Endodermal cell (in vitro differentiated cells): ENCODE data around the gene PTPRN2. TPM values are rescaled to one million over a fixed set of nuclear protein-coding genes. Genes with fewer than 3 reads are reported as not detected.

Experiments used
- DNase-seq: peaks from one replicate; pipeline ENCODE4 v3.0.0-alpha.2; 2017
- H3K27ac ChIP-seq: 2 replicates; pipeline ENCODE4 v1.5.1; 2013; ENCODE audit warnings: mild to moderate bottlenecking, low read depth, low read length, moderate library complexity
- H3K27me3 ChIP-seq: 2 replicates; pipeline ENCODE4 v1.6.1; 2013; ENCODE audit warnings: mild to moderate bottlenecking, low read length, moderate library complexity; ENCODE audit not compliant: insufficient read depth, control insufficient read depth, poor library complexity, severe bottlenecking
- H3K36me3 ChIP-seq: 2 replicates; pipeline ENCODE4 v1.7.0; 2013; ENCODE audit warnings: mild to moderate bottlenecking, low read length, moderate library complexity; ENCODE audit not compliant: control insufficient read depth, insufficient read depth
- H3K4me1 ChIP-seq: one replicate; pipeline ENCODE4 v1.7.0; 2013; ENCODE audit warnings: low read length; ENCODE audit not compliant: control insufficient read depth, insufficient read depth
- H3K4me3 ChIP-seq: 2 replicates; pipeline ENCODE4 v1.5.1; 2013; ENCODE audit warnings: mild to moderate bottlenecking, low read length, moderate library complexity
- H3K9ac ChIP-seq: 2 replicates; pipeline ENCODE4 v1.6.1; 2013; ENCODE audit warnings: mild to moderate bottlenecking, low read length, moderate library complexity; ENCODE audit not compliant: poor library complexity, severe bottlenecking; ENCODE audit errors: extremely low read depth
- H3K9me3 ChIP-seq: 2 replicates; pipeline ENCODE4 v1.6.1; 2013; ENCODE audit warnings: mild to moderate bottlenecking, low read length, moderate library complexity; ENCODE audit not compliant: control insufficient read depth
- H3K27ac Mint-ChIP-seq: 2 replicates; pipeline ENCODE4 v1.8.0; 2020; ENCODE audit warnings: mixed read lengths
- H3K27me3 Mint-ChIP-seq: 2 replicates; pipeline ENCODE4 v1.8.0; 2021; ENCODE audit warnings: mild to moderate bottlenecking, mixed read lengths; ENCODE audit not compliant: insufficient read depth
- H3K36me3 Mint-ChIP-seq: 2 replicates; pipeline ENCODE4 v1.8.0; 2020; ENCODE audit warnings: low read depth, mixed read lengths
- H3K4me1 Mint-ChIP-seq: 2 replicates; pipeline ENCODE4 v1.8.0; 2020; ENCODE audit warnings: mixed read lengths
- H3K4me3 Mint-ChIP-seq: 2 replicates; pipeline ENCODE4 v1.8.0; 2020; ENCODE audit warnings: mild to moderate bottlenecking, moderate library complexity, mixed read lengths
- H3K9me3 Mint-ChIP-seq: 2 replicates; pipeline ENCODE4 v1.8.0; 2020; ENCODE audit warnings: mild to moderate bottlenecking, mixed read lengths
- WGBS, 2 experiments: methylation state at CpG; one replicate each; pipeline versions ENCODE4 v1.1.5 to v1.1.7; 2013; ENCODE audit warnings: missing lambda C conversion rate in 2 of 2, mixed read lengths in 1 of 2; ENCODE audit not compliant: insufficient coverage in 1 of 2, insufficient read length in 1 of 2; 5-methylcytosine and 5-hydroxymethylcytosine counted together
- total RNA-seq, 2 donors: library from RNA; stranded (reverse); fragmentation: NEBNext Ultra II Directional in 1 of 2; extraction: Animal tissue kit (Norgen Biotek cat#: 25700) in 1 of 2; gene quantifications; 2 replicates in 1 of 2; 3 replicates in 1 of 2; pipeline ENCODE4 v1.2.1, GENCODE V29; 2021
- TF ChIP-seq, protein P1 (sequence below): fragments of 200-600 bp; sonication (generic); conservative IDR thresholded peaks from 2 replicates; pipeline ENCODE4 v1.5.0; 2021; ENCODE audit warnings: antibody characterized with exemption, mild to moderate bottlenecking

The PTPRN2 gene
- total RNA-seq, 2 donors from 2014 or later, result 0.69 to 1.2 TPM

DNA sequence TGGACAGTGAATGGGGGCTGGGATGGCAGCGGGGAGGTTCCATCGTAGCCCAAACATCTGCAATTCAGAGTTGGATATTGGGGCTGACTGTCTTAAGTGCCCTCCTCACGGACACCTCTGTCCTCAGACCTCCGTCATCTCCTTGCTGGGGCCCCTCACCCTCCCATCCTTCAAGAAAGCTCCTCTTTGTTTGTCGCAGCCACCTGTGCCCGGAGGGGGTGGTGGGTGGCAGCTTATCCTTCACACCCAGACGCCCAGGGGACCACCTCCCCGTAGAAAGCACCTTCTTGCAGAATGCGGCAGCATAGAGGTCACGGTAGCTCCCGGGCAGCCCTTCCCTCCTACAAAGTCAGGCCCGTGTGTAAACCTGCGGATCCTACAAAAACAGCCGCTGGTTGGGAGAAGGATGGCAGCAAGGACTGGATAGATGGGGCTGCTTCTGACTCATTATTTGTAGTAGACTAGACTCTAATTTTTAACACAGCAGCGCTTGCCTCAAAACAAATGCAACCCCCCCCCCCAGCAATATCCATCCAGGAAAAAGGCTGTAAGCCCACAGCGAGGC, 1.3 kb upstream of the PTPRN2 start:
- H3K9me3 Mint-ChIP-seq, result no peaks in the 10 kb centered on the region
- peak overlapping the region; percentile 39 for H3K4me3 Mint-ChIP-seq
- H3K36me3 ChIP-seq, result no peaks in the 10 kb centered on the region
- no peak overlapping the region for H3K9ac ChIP-seq
- H3K36me3 Mint-ChIP-seq, result no peaks in the 10 kb centered on the region
- TF ChIP-seq, protein P1, sequence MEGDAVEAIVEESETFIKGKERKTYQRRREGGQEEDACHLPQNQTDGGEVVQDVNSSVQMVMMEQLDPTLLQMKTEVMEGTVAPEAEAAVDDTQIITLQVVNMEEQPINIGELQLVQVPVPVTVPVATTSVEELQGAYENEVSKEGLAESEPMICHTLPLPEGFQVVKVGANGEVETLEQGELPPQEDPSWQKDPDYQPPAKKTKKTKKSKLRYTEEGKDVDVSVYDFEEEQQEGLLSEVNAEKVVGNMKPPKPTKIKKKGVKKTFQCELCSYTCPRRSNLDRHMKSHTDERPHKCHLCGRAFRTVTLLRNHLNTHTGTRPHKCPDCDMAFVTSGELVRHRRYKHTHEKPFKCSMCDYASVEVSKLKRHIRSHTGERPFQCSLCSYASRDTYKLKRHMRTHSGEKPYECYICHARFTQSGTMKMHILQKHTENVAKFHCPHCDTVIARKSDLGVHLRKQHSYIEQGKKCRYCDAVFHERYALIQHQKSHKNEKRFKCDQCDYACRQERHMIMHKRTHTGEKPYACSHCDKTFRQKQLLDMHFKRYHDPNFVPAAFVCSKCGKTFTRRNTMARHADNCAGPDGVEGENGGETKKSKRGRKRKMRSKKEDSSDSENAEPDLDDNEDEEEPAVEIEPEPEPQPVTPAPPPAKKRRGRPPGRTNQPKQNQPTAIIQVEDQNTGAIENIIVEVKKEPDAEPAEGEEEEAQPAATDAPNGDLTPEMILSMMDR, result no peak
- peaks cover 22% of the 10 kb centered on the region for H3K27me3 Mint-ChIP-seq
- no peaks in the 10 kb centered on the region for H3K27me3 ChIP-seq
- no peaks in the 10 kb centered on the region for H3K4me1 Mint-ChIP-seq
- 81 to 83% methylated on average over 8 to 15 of the region's 16 CpGs for WGBS, 2 experiments
- DNase-seq, result no peak
- peaks cover 45% of the 10 kb centered on the region for H3K9me3 ChIP-seq
- H3K27ac ChIP-seq, result no peak overlapping the region
- no peak overlapping the region for H3K4me3 ChIP-seq
- H3K27ac Mint-ChIP-seq, result no peak overlapping the region
- no peaks in the 10 kb centered on the region for H3K4me1 ChIP-seq

DNA sequence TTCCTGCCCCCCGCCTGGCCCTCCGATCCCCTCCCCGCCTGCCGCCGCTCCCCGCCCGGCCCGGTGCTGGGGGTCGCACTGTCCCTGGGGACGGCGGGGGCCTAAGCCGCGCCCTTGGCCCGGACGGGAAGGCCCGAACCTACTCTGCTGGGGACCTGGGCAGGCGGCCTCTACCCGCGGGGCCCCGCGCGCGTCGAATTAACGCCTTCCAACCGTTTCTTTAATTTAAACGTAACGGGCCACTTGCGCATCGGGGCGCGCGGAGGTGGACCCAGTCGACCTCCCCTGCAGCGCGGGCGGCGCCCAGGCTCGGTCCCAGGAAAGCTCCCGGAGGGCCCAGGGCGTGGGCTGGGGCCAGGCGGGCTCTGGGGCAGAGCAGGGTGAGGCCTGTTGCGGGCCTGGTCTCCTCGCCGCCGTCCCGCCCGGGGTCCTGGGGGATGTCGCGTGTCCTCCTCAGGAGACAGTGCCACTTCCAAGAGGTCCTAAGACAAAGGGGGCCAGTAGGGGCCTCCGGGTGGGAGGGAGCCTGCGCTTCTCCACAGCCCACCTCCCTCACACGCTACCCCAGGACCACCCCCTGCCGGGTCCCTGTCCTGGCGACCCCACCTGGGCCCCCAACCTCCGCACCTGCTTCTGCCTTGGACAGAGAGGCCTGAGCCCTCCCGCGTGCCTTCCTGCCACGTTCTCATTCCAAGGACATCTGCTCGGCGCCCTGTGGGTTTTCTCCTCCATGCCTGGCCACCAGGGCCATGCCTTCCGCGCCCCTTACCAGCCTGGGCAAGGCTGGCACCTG, 658 bp upstream of the PTPRN2 start:
- TF ChIP-seq, protein P1, result no peak
- H3K4me3 Mint-ChIP-seq, result peak overlapping the region; percentile 39

DNA sequence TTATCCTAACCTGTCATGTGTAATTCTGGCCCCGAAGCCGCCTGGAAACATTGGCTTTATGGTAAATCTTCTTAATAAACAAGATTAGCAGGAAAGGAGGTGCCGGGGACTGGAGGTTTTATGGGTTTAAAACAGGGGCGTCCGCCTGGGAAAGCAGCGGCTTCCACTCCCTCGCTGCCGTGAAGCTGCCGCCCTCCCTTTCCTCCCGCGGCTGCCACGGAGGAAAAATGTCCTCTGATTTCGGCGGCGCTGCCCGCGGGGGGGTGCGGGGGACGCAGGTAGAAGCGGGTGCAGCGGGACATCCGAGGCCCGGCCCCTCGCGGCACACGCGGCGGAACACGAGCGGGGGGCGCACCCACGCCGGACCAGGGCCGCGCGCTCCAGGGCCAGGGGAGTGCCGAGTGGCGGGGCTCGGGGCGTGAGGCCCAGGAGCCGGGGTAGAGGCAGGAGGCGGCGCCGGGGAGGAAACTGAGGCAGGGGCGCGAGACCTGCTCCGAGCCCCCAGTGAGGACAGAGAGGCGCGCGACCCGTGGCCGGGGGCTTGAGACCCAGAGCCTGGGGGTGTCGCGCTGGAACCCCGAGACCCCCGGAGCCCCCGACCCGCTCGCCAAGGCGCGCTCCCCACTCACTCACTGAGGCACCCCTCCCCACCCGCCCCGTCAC, 993 bp downstream of the PTPRN2 start:
- H3K9me3 Mint-ChIP-seq, result no peaks in the 10 kb centered on the region
- H3K9me3 ChIP-seq, result peaks cover 43% of the 10 kb centered on the region
- no peak for DNase-seq
- H3K27me3 Mint-ChIP-seq, result peaks cover 31% of the 10 kb centered on the region
- H3K36me3 Mint-ChIP-seq, result no peaks in the 10 kb centered on the region
- no peaks in the 10 kb centered on the region for H3K4me1 ChIP-seq
- H3K4me3 ChIP-seq, result no peak overlapping the region
- H3K4me1 Mint-ChIP-seq, result no peaks in the 10 kb centered on the region
- H3K36me3 ChIP-seq, result no peaks in the 10 kb centered on the region
- WGBS, 2 experiments, result 84 to 91% methylated on average over 15 to 61 of the region's 63 CpGs
- H3K27ac ChIP-seq, result no peak overlapping the region
- H3K27me3 ChIP-seq, result no peaks in the 10 kb centered on the region
- peak overlapping the region; percentile 46 for H3K4me3 Mint-ChIP-seq
- TF ChIP-seq, protein P1, result no peak
- no peak overlapping the region for H3K27ac Mint-ChIP-seq
- no peak overlapping the region for H3K9ac ChIP-seq

More for the DNA sequence above, 658 bp upstream of the PTPRN2 start:
- Mint-ChIP-seq H3K27me3 (peaks cover 29% of the 10 kb centered on the region), H3K36me3 (no peaks in the 10 kb centered on the region), H3K27ac (no peak overlapping the region), H3K4me1 (no peaks in the 10 kb centered on the region), H3K9me3 (no peaks in the 10 kb centered on the region)
- Histone ChIP-seq H3K27ac (no peak overlapping the region), H3K4me1 (no peaks in the 10 kb centered on the region), H3K27me3 (no peaks in the 10 kb centered on the region), H3K36me3 (no peaks in the 10 kb centered on the region), H3K9me3 (peaks cover 45% of the 10 kb centered on the region), H3K9ac (no peak overlapping the region), H3K4me3 (no peak overlapping the region)
- peak; percentile 70 for DNase-seq
- 85 to 88% methylated on average over 34 to 63 of the region's 63 CpGs for WGBS, 2 experiments
